D721Med (cell line): ENCODE measurements around the gene SLC22A17.
A peak's percentile ranks its signal among the peaks of the same experiment; 100 is the strongest.

Experiments used
- DNase-seq: peaks from one replicate; pipeline ENCODE4 v3.0.0; 2011; ENCODE audit warnings: low spot score; ENCODE audit not compliant: insufficient read length
- FAIRE-seq: peaks from 2 replicates; lab custom pipeline; 2011; peaks lifted over from hg19 to GRCh38; lab: Jason Lieb, UNC
- CTCF ChIP-seq: IDR thresholded peaks from 2 replicates; pipeline ENCODE4 v1.5.1; 2012; ENCODE audit warnings: mild to moderate bottlenecking, control low read depth; ENCODE audit not compliant: insufficient read depth; ENCODE audit errors: missing control alignments

The SLC22A17 gene

GRCh38 chr14:23322568-23323517 lies 29.8 kb downstream of the SLC22A17 start:
- DNase-seq (no peak), FAIRE-seq (no peak)
- no peak for TF ChIP-seq CTCF

GRCh38 chr14:23321572-23322547 lies 30.8 kb downstream of the SLC22A17 start:
- no peak for FAIRE-seq
- TF ChIP-seq CTCF = no peak
- DNase-seq = no peak

GRCh38 chr14:23320584-23321571 lies 31.8 kb downstream of the SLC22A17 start, which contains the start of gene PABPN1:
TSS of gene PABPN1 (plus strand) at chr14:23321457. CDS start at chr14:23321470, 13 bp downstream.
- DNase-seq (peak; percentile 69), FAIRE-seq (no peak)

GRCh38 chr14:23319746-23320583 lies 32.7 kb downstream of the SLC22A17 start:
- no peak for FAIRE-seq

More at GRCh38 chr14:23320584-23321571, 31.8 kb downstream of the SLC22A17 start, which contains the start of gene PABPN1:
- TF ChIP-seq CTCF = no peak

GRCh38 chr14:23316300-23316699 lies 36.4 kb downstream of the SLC22A17 start:
- DNase-seq = no peak
- TF ChIP-seq CTCF = no peak
- no peak for FAIRE-seq

More at GRCh38 chr14:23319746-23320583, 32.7 kb downstream of the SLC22A17 start:
- no peak for DNase-seq
- TF ChIP-seq CTCF = no peak
